Suprapubic skin (tissue), 4 donors: ENCODE measurements around the gene TOMM7. TPM values are rescaled to one million over a fixed set of nuclear protein-coding genes. Genes with fewer than 3 reads are reported as not detected.

ENCODE experiments used
- DNase-seq, 2 donors: peaks; one replicate each; pipeline ENCODE4 v3.0.0-alpha.2; 2019; ENCODE audit warnings: low spot score in 2 of 2
- H3K27ac ChIP-seq: fragments of 200-600 bp; sonication (generic); one replicate; pipeline ENCODE4 v1.5.1; 2019
- H3K27me3 ChIP-seq: fragments of 200-600 bp; sonication (generic); one replicate; pipeline ENCODE4 v1.5.1; 2019
- H3K36me3 ChIP-seq: fragments of 200-600 bp; sonication (generic); one replicate; pipeline ENCODE4 v1.5.1; 2019
- H3K4me1 ChIP-seq: fragments of 200-600 bp; sonication (generic); one replicate; pipeline ENCODE4 v1.5.1; 2019
- H3K4me3 ChIP-seq: fragments of 200-600 bp; sonication (generic); one replicate; pipeline ENCODE4 v1.5.1; 2019; ENCODE audit warnings: mild to moderate bottlenecking
- H3K9me3 ChIP-seq: fragments of 200-600 bp; sonication (generic); one replicate; pipeline ENCODE4 v1.5.1; 2019
- EP300 ChIP-seq: sonication (generic); formaldehyde crosslinking; IDR thresholded peaks from one replicate; pipeline ENCODE4 v1.6.1; 2017; ENCODE audit warnings: antibody characterized with exemption
- POLR2A ChIP-seq, 2 donors: fragments of 450-650 bp; IDR thresholded peaks; one replicate each; pipeline ENCODE4 v1.6.1; 2017; ENCODE audit warnings: antibody characterized with exemption in 2 of 2, mild to moderate bottlenecking in 2 of 2, moderate library complexity in 2 of 2
- POLR2AphosphoS5 ChIP-seq, 3 donors: sonication (generic); formaldehyde crosslinking; IDR thresholded peaks; one replicate each; pipeline ENCODE4 v1.6.1; 2017; ENCODE audit warnings: antibody characterized with exemption in 3 of 3
- WGBS: methylation state at CpG from one replicate; pipeline ENCODE4 v1.1.5; 2018; 5-methylcytosine and 5-hydroxymethylcytosine counted together
- total RNA-seq, 4 donors: library from RNA; depleted of rRNA; stranded (reverse); fragments of >200 nt; gene quantifications; one replicate each; pipeline ENCODE4 v1.1.0, GENCODE V29; 2016
- TF ChIP-seq, protein P1 (sequence below), 2 donors: fragments of 200-600 bp in 1 of 2; fragments of 450-650 bp in 1 of 2; sonication (generic) in 1 of 2; IDR thresholded peaks; one replicate each; pipeline ENCODE4 v1.5.1; 2016 to 2019; ENCODE audit warnings: antibody characterized with exemption in 2 of 2, mild to moderate bottlenecking in 1 of 2, moderate library complexity in 1 of 2

The TOMM7 gene
- total RNA-seq: 100 to 1,000 TPM; 116 to 218 (median 149) TPM

DNA sequence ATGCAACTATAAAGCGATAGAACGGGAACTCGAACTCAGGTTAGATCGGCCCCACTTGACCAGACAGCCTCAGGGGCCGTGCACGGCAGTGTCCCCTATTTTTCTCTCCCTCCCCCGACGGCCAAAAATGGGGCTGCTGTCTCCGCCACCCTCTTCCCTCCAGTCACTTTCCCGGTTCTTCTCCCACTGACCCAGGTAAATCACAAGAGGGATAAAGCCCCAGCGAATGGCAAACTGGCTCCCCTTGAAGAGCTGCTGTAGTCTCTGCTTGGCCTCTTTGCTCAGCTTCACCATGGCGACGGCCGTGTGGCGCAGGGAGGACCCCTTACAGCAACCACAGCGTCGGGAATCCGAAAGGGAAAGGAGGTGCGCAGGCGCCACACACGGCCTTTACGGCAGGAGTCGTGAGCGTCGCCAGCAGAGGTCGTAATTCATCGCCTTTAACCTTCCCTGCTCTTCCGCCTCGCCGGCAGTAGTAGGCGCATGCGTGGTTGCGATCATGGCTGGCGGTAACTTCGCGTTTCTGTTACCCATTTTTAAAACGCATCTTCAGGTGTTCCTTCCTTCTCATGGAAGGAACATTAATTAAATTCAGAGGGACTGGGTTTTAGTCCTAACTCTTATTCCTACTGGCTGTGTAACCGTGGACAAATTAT lies at the start of gene TOMM7:
Gene TOMM7, minus strand, starts transcription at position 364 of the 656 bp plus-strand sequence. Its CDS starts 70 bp downstream, at position 294.
- DNase-seq: peak; percentile 92 to 93
- H3K9me3 ChIP-seq: no peaks in the 10 kb centered on the region
- H3K4me1 ChIP-seq: peaks cover 21% of the 10 kb centered on the region
- H3K4me3 ChIP-seq: peak within 1 kb of the TSS; percentile 82
- no peaks in the 10 kb centered on the region for H3K27me3 ChIP-seq
- under 1% methylated on average over 35 of the region's 38 CpGs for WGBS
- peak within 1 kb of the TSS; percentile 85 for H3K27ac ChIP-seq
- TF ChIP-seq POLR2A (IDR thresholded peaks at IDR 0.05): peak in 1 of 2 donors; percentile 64
- TF ChIP-seq EP300: no peak
- TF ChIP-seq POLR2AphosphoS5 (IDR thresholded peaks at IDR 0.05): peak; percentile 24 to 47 (median 45)
- TF ChIP-seq, protein P1, sequence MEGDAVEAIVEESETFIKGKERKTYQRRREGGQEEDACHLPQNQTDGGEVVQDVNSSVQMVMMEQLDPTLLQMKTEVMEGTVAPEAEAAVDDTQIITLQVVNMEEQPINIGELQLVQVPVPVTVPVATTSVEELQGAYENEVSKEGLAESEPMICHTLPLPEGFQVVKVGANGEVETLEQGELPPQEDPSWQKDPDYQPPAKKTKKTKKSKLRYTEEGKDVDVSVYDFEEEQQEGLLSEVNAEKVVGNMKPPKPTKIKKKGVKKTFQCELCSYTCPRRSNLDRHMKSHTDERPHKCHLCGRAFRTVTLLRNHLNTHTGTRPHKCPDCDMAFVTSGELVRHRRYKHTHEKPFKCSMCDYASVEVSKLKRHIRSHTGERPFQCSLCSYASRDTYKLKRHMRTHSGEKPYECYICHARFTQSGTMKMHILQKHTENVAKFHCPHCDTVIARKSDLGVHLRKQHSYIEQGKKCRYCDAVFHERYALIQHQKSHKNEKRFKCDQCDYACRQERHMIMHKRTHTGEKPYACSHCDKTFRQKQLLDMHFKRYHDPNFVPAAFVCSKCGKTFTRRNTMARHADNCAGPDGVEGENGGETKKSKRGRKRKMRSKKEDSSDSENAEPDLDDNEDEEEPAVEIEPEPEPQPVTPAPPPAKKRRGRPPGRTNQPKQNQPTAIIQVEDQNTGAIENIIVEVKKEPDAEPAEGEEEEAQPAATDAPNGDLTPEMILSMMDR (IDR thresholded peaks at IDR 0.05): peak; percentile 2 to 44
- no peaks in the 10 kb centered on the region for H3K36me3 ChIP-seq

DNA sequence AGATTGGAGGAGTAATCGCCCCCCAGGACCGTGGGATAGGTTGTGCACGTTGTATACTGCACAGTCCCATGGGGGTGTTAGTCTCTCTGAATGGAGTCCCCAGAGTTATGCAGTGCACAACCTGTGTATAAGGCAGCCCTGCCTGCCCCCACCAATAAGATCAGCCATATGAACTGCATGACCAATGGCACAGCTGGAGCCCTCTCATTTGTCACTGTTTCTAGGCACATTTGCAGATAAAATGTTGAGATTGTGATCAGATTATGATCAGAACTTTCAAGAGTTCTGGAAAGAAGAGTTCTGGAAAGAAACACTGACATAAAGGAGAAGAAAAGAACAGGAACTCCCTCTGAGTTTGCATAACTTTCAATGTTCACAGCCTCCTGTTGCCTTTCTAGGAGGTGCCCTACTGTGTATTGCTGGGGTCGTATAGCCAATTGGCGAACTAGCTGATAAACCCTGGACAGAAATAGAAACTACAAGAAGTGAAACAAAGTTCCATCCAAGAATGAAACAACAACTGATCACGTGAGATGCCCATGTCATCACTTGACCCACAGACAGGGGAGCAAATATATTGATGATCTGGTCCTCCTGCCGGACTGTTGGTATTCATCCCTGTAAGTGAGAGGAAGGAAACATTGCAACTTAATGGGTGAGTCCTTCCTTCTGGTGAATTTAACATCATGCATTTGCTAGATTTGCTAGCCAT lies 49.6 kb upstream of the TOMM7 start:
- Histone ChIP-seq H3K9me3 (no peaks in the 10 kb centered on the region), H3K36me3 (no peaks in the 10 kb centered on the region), H3K27ac (no peak overlapping the region), H3K4me3 (no peak overlapping the region), H3K4me1 (no peaks in the 10 kb centered on the region), H3K27me3 (no peaks in the 10 kb centered on the region)
- no peak for DNase-seq
- 80% methylated on average over 7 of the region's 7 CpGs for WGBS
- TF ChIP-seq POLR2AphosphoS5 (IDR thresholded peaks at IDR 0.05) (no peak), EP300 (no peak), POLR2A (IDR thresholded peaks at IDR 0.05) (no peak)
- TF ChIP-seq, protein P1 (IDR thresholded peaks at IDR 0.05): no peak

DNA sequence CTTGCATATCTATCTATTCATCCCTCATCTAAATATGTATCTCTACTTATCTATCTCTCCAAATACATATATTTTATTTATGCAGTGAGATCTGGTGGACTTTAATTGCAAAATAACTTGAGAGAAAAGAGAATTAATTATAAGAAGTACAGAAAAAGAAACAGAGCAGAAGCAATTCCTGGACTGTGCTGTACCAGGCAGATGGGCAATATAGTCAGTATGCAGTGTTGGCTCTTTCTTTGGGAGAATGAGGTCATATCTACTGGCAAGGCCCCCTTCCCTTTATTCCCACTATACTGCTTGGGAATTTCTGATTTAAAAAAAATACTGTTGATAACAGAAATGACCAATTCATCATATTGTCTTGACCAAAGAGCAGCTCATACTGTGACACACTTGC lies 49.0 kb upstream of the TOMM7 start:
- Histone ChIP-seq H3K36me3 (no peaks in the 10 kb centered on the region), H3K4me3 (no peak overlapping the region), H3K27me3 (no peaks in the 10 kb centered on the region), H3K4me1 (no peaks in the 10 kb centered on the region), H3K9me3 (no peaks in the 10 kb centered on the region), H3K27ac (no peak overlapping the region)
- TF ChIP-seq POLR2A (IDR thresholded peaks at IDR 0.05) (no peak), EP300 (no peak), POLR2AphosphoS5 (IDR thresholded peaks at IDR 0.05) (no peak)
- TF ChIP-seq, protein P1 (IDR thresholded peaks at IDR 0.05): no peak
- no peak for DNase-seq

DNA sequence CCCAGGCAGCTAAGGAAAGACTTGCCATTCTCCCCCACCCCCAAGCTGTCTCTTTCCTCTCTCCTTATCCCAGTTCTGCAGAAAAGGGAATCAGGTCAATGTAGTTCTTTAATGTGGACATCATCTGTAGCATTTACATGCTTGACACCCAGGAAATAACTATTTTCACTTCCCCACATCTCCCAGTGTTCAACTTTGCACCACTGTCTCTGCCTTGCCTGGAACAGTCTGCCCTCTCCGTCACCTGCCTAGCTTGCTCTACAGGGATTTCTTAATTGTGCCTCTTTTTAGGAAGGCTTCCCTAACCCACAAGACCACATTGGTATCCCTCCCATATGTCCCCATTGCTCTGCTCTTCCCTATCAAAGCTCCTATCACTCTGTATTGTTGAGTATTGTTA lies 45.9 kb upstream of the TOMM7 start:
- H3K27ac ChIP-seq: no peak overlapping the region
- no peaks in the 10 kb centered on the region for H3K36me3 ChIP-seq
- no peaks in the 10 kb centered on the region for H3K27me3 ChIP-seq
- TF ChIP-seq POLR2A (IDR thresholded peaks at IDR 0.05) (no peak), EP300 (no peak), POLR2AphosphoS5 (IDR thresholded peaks at IDR 0.05) (no peak)
- TF ChIP-seq, protein P1 (IDR thresholded peaks at IDR 0.05): no peak
- peaks cover 2% of the 10 kb centered on the region for H3K4me1 ChIP-seq
- H3K9me3 ChIP-seq: no peaks in the 10 kb centered on the region
- WGBS: 81% methylated on average over 1 of the region's 1 CpG
- no peak overlapping the region for H3K4me3 ChIP-seq
- DNase-seq: no peak

DNA sequence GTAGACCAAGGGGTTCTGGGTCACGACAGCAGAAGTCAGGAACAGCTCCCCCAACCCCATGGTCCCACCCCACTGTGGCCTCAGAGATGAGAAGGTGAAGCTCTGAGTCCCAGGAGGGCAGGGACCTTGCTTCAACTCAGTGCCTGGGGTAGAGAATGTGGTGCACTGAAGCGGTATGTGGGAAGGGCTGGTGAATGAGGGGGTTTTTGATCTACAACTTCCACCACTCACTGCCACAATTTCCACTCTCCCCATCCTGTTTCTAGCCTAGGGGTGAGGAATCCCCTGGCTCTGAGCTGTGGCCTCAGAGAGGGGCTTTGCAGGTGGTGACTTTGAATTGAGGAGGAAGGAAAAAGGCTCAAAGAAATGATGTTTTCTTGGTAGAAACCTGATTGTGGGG lies 44.9 kb upstream of the TOMM7 start:
- 68% methylated on average over 2 of the region's 2 CpGs for WGBS
- Histone ChIP-seq H3K4me3 (no peak overlapping the region), H3K9me3 (no peaks in the 10 kb centered on the region), H3K27me3 (no peaks in the 10 kb centered on the region), H3K36me3 (no peaks in the 10 kb centered on the region), H3K27ac (no peak overlapping the region), H3K4me1 (peaks cover 5% of the 10 kb centered on the region)
- no peak for DNase-seq
- TF ChIP-seq POLR2AphosphoS5 (IDR thresholded peaks at IDR 0.05) (no peak), POLR2A (IDR thresholded peaks at IDR 0.05) (no peak), EP300 (no peak)
- TF ChIP-seq, protein P1 (IDR thresholded peaks at IDR 0.05): no peak
